ENCODE results near the gene DNASE1L2.

Gene DNASE1L2

GRCh38 chr16:2226918-2227317, 9.3 kb upstream of the DNASE1L2 start:
- Histone ChIP-seq H3K9me3 (ENCODE audit: control insufficient read depth, insufficient read depth, low read length) (no peaks in the 10 kb centered on the region), H3K36me3 (ENCODE audit: insufficient read depth, low read length) (no peaks in the 10 kb centered on the region), H3K9ac (ENCODE audit: low read depth, low read length) (no peak overlapping the region), H3K4me1 (ENCODE audit: insufficient read depth, low read length) (no peaks in the 10 kb centered on the region)

GRCh38 chr16:2228161-2228824, 8.0 kb upstream of the DNASE1L2 start:
- no peaks in the 10 kb centered on the region for H3K36me3 ChIP-seq (ENCODE audit: insufficient read depth, low read length)
- no peaks in the 10 kb centered on the region for H3K9me3 ChIP-seq (ENCODE audit: control insufficient read depth, insufficient read depth, low read length)
- H3K4me1 ChIP-seq (ENCODE audit: insufficient read depth, low read length), result no peaks in the 10 kb centered on the region
- no peak overlapping the region for H3K9ac ChIP-seq (ENCODE audit: low read depth, low read length)

GRCh38 chr16:2229091-2229490, 7.2 kb upstream of the DNASE1L2 start:
- Histone ChIP-seq H3K9me3 (ENCODE audit: control insufficient read depth, insufficient read depth, low read length) (no peaks in the 10 kb centered on the region), H3K9ac (ENCODE audit: low read depth, low read length) (no peak overlapping the region), H3K4me1 (ENCODE audit: insufficient read depth, low read length) (no peaks in the 10 kb centered on the region), H3K36me3 (ENCODE audit: insufficient read depth, low read length) (no peaks in the 10 kb centered on the region)

- Histone ChIP-seq H3K9ac (ENCODE audit: low read depth, low read length) (no peak overlapping the region), H3K36me3 (ENCODE audit: insufficient read depth, low read length) (no peaks in the 10 kb centered on the region), H3K9me3 (ENCODE audit: control insufficient read depth, insufficient read depth, low read length) (no peaks in the 10 kb centered on the region), H3K4me1 (ENCODE audit: insufficient read depth, low read length) (no peaks in the 10 kb centered on the region)
Observed at GRCh38 chr16:2229632-2230250, 6.5 kb upstream of the DNASE1L2 start.

GRCh38 chr16:2230376-2230775, 5.9 kb upstream of the DNASE1L2 start:
- Histone ChIP-seq H3K36me3 (ENCODE audit: insufficient read depth, low read length) (no peaks in the 10 kb centered on the region), H3K4me1 (ENCODE audit: insufficient read depth, low read length) (no peaks in the 10 kb centered on the region), H3K9me3 (ENCODE audit: control insufficient read depth, insufficient read depth, low read length) (no peaks in the 10 kb centered on the region), H3K9ac (ENCODE audit: low read depth, low read length) (no peak overlapping the region)

- Histone ChIP-seq H3K9me3 (ENCODE audit: control insufficient read depth, insufficient read depth, low read length) (no peaks in the 10 kb centered on the region), H3K4me1 (ENCODE audit: insufficient read depth, low read length) (no peaks in the 10 kb centered on the region), H3K9ac (ENCODE audit: low read depth, low read length) (no peak overlapping the region), H3K36me3 (ENCODE audit: insufficient read depth, low read length) (no peaks in the 10 kb centered on the region)
Observed at GRCh38 chr16:2231016-2231931, 5.0 kb upstream of the DNASE1L2 start.

- H3K36me3 ChIP-seq (ENCODE audit: insufficient read depth, low read length), result no peaks in the 10 kb centered on the region
- H3K9me3 ChIP-seq (ENCODE audit: control insufficient read depth, insufficient read depth, low read length), result no peaks in the 10 kb centered on the region
- H3K4me1 ChIP-seq (ENCODE audit: insufficient read depth, low read length), result no peaks in the 10 kb centered on the region
- H3K9ac ChIP-seq (ENCODE audit: low read depth, low read length), result no peak overlapping the region
Observed at GRCh38 chr16:2232094-2232990, 3.9 kb upstream of the DNASE1L2 start.

- no peaks in the 10 kb centered on the region for H3K36me3 ChIP-seq (ENCODE audit: insufficient read depth, low read length)
Observed at GRCh38 chr16:2233046-2233775, 3.0 kb upstream of the DNASE1L2 start.

GRCh38 chr16:2233872-2234812, 2.1 kb upstream of the DNASE1L2 start:
- Histone ChIP-seq H3K9me3 (ENCODE audit: control insufficient read depth, insufficient read depth, low read length) (no peaks in the 10 kb centered on the region), H3K4me1 (ENCODE audit: insufficient read depth, low read length) (no peaks in the 10 kb centered on the region; the same call in 1 of the 2 replicates), H3K9ac (ENCODE audit: low read depth, low read length) (no peak overlapping the region), H3K36me3 (ENCODE audit: insufficient read depth, low read length) (no peaks in the 10 kb centered on the region)

More at GRCh38 chr16:2233046-2233775, 3.0 kb upstream of the DNASE1L2 start:
- no peak overlapping the region for H3K9ac ChIP-seq (ENCODE audit: low read depth, low read length)
- no peaks in the 10 kb centered on the region for H3K9me3 ChIP-seq (ENCODE audit: control insufficient read depth, insufficient read depth, low read length)
- H3K4me1 ChIP-seq (ENCODE audit: insufficient read depth, low read length), result no peaks in the 10 kb centered on the region; the same call in 1 of the 2 replicates

GRCh38 chr16:2234813-2235170, 1.5 kb upstream of the DNASE1L2 start:
- Histone ChIP-seq H3K9me3 (ENCODE audit: control insufficient read depth, insufficient read depth, low read length) (no peaks in the 10 kb centered on the region), H3K36me3 (ENCODE audit: insufficient read depth, low read length) (no peaks in the 10 kb centered on the region), H3K4me1 (ENCODE audit: insufficient read depth, low read length) (no peaks in the 10 kb centered on the region; the same call in 1 of the 2 replicates), H3K9ac (ENCODE audit: low read depth, low read length) (no peak overlapping the region)

GRCh38 chr16:2235234-2235651, 1.0 kb upstream of the DNASE1L2 start:
- Histone ChIP-seq H3K9ac (ENCODE audit: low read depth, low read length) (no peak overlapping the region), H3K4me1 (ENCODE audit: insufficient read depth, low read length) (no peaks in the 10 kb centered on the region; the same call in 1 of the 2 replicates), H3K36me3 (ENCODE audit: insufficient read depth, low read length) (no peaks in the 10 kb centered on the region), H3K9me3 (ENCODE audit: control insufficient read depth, insufficient read depth, low read length) (no peaks in the 10 kb centered on the region)

GRCh38 chr16:2235695-2236336, 428 bp upstream of the DNASE1L2 start:
- Histone ChIP-seq H3K9ac (ENCODE audit: low read depth, low read length) (no peak overlapping the region), H3K36me3 (ENCODE audit: insufficient read depth, low read length) (no peaks in the 10 kb centered on the region), H3K9me3 (ENCODE audit: control insufficient read depth, insufficient read depth, low read length) (no peaks in the 10 kb centered on the region), H3K4me1 (ENCODE audit: insufficient read depth, low read length) (no peaks in the 10 kb centered on the region; the same call in 1 of the 2 replicates)

Measured in ES-I3 (cell line).